WTC11 (cell line): ENCODE data around the gene KRT23.

Experiments
- CBFB ChIP-seq: sonication (generic); formaldehyde crosslinking; IDR thresholded peaks from 2 replicates; pipeline ENCODE4 v1.8.1; 2022; ENCODE audit warnings: mild to moderate bottlenecking, low read depth, missing genetic modification reagents
- CREB1 ChIP-seq: sonication (generic); formaldehyde crosslinking; IDR thresholded peaks from 2 replicates; pipeline ENCODE4 v1.8.0; 2023; ENCODE audit warnings: mild to moderate bottlenecking, missing genetic modification reagents
- CREM ChIP-seq: sonication (generic); formaldehyde crosslinking; IDR thresholded peaks from 2 replicates; pipeline ENCODE4 v1.8.1; 2022; ENCODE audit warnings: mild to moderate bottlenecking, missing genetic modification reagents, moderate library complexity
- ETV6 ChIP-seq: sonication (generic); formaldehyde crosslinking; IDR thresholded peaks from 2 replicates; pipeline ENCODE4 v1.8.1; 2022; ENCODE audit warnings: mild to moderate bottlenecking, missing genetic modification reagents
- RELA ChIP-seq: sonication (generic); formaldehyde crosslinking; IDR thresholded peaks from 2 replicates; pipeline ENCODE4 v1.8.1; 2022; ENCODE audit warnings: missing genetic modification reagents, mild to moderate bottlenecking, borderline replicate concordance
- TCF7 ChIP-seq: sonication (generic); formaldehyde crosslinking; IDR thresholded peaks from 2 replicates; pipeline ENCODE4 v1.8.0; 2022; ENCODE audit warnings: mild to moderate bottlenecking, low read depth, missing genetic modification reagents, moderate library complexity
- ZBTB43 ChIP-seq: sonication (generic); formaldehyde crosslinking; IDR thresholded peaks from 2 replicates; pipeline ENCODE4 v1.8.1; 2023; ENCODE audit warnings: mild to moderate bottlenecking, missing genetic modification reagents
- TF ChIP-seq, protein P1 (sequence below): sonication (generic); formaldehyde crosslinking; IDR thresholded peaks from 2 replicates; pipeline ENCODE4 v1.8.0; 2022; ENCODE audit warnings: mild to moderate bottlenecking, missing genetic modification reagents
- TF ChIP-seq, protein P2 (sequence below): fragments of 200-600 bp; IDR thresholded peaks from 2 replicates; pipeline ENCODE4 v1.8.0; 2022; ENCODE audit warnings: antibody characterized with exemption

GRCh38 chr17:40966848-40967247 is 29.4 kb upstream of the KRT23 start, which contains the start of gene KRT39:
- no peak for TF ChIP-seq ZBTB43
- TF ChIP-seq, protein P1, sequence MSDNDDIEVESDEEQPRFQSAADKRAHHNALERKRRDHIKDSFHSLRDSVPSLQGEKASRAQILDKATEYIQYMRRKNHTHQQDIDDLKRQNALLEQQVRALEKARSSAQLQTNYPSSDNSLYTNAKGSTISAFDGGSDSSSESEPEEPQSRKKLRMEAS (CRISPR knock-in tag): no peak
- no peak for TF ChIP-seq ETV6
- no peak for TF ChIP-seq CREB1
- no peak for TF ChIP-seq CBFB (CRISPR knock-in tag)
- TF ChIP-seq TCF7 (CRISPR knock-in tag): no peak
- TF ChIP-seq, protein P2, sequence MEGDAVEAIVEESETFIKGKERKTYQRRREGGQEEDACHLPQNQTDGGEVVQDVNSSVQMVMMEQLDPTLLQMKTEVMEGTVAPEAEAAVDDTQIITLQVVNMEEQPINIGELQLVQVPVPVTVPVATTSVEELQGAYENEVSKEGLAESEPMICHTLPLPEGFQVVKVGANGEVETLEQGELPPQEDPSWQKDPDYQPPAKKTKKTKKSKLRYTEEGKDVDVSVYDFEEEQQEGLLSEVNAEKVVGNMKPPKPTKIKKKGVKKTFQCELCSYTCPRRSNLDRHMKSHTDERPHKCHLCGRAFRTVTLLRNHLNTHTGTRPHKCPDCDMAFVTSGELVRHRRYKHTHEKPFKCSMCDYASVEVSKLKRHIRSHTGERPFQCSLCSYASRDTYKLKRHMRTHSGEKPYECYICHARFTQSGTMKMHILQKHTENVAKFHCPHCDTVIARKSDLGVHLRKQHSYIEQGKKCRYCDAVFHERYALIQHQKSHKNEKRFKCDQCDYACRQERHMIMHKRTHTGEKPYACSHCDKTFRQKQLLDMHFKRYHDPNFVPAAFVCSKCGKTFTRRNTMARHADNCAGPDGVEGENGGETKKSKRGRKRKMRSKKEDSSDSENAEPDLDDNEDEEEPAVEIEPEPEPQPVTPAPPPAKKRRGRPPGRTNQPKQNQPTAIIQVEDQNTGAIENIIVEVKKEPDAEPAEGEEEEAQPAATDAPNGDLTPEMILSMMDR: no peak
- no peak for TF ChIP-seq RELA (CRISPR knock-in tag)
- no peak for TF ChIP-seq CREM (CRISPR knock-in tag)
